ENCODE data around the gene GALNT4.

The GALNT4 gene

GRCh38 chr12:89497005-89497404, 27.6 kb downstream of the GALNT4 start:
- in situ Hi-C loops (cut with MboI; ENCODE audit: low sequenced_read_pairs) = no loop called here

GRCh38 chr12:89494411-89495231, 30.0 kb downstream of the GALNT4 start:
- in situ Hi-C loops (cut with MboI; ENCODE audit: low sequenced_read_pairs) = no loop called here

GRCh38 chr12:89493670-89494302, 30.8 kb downstream of the GALNT4 start:
- in situ Hi-C loops (cut with MboI; ENCODE audit: low sequenced_read_pairs) = no loop called here

- in situ Hi-C loops (cut with MboI; ENCODE audit: low sequenced_read_pairs) = no loop called here
Observed at GRCh38 chr12:89492883-89493282, 31.7 kb downstream of the GALNT4 start.

GRCh38 chr12:89490922-89491321, 33.7 kb downstream of the GALNT4 start:
- in situ Hi-C loops (cut with MboI; ENCODE audit: low sequenced_read_pairs) = no loop called here

- in situ Hi-C loops (cut with MboI; ENCODE audit: low sequenced_read_pairs) = no loop called here
Observed at GRCh38 chr12:89486264-89486663, 38.3 kb downstream of the GALNT4 start.

GRCh38 chr12:89484470-89484869, 40.1 kb downstream of the GALNT4 start:
- in situ Hi-C loops (cut with MboI; ENCODE audit: low sequenced_read_pairs) = no loop called here

GRCh38 chr12:89481213-89481914, 43.2 kb downstream of the GALNT4 start:
- in situ Hi-C loops (cut with MboI; ENCODE audit: low sequenced_read_pairs) = no loop called here

GRCh38 chr12:89479982-89480381, 44.6 kb downstream of the GALNT4 start:
- in situ Hi-C loops (cut with MboI; ENCODE audit: low sequenced_read_pairs) = no loop called here

GRCh38 chr12:89477633-89478279, 46.8 kb downstream of the GALNT4 start:
- in situ Hi-C loops (cut with MboI; ENCODE audit: low sequenced_read_pairs) = no loop called here

GRCh38 chr12:89476904-89477595, 47.5 kb downstream of the GALNT4 start:
- in situ Hi-C loops (cut with MboI; ENCODE audit: low sequenced_read_pairs) = no loop called here

GRCh38 chr12:89476232-89476631, 48.4 kb downstream of the GALNT4 start:
- in situ Hi-C loops (cut with MboI; ENCODE audit: low sequenced_read_pairs) = no loop called here

GRCh38 chr12:89475203-89475990, 49.2 kb downstream of the GALNT4 start:
- in situ Hi-C loops (cut with MboI; ENCODE audit: low sequenced_read_pairs) = no loop called here

- in situ Hi-C loops (cut with MboI; ENCODE audit: low sequenced_read_pairs) = no loop called here
Observed at GRCh38 chr12:89474615-89475014, 50.0 kb downstream of the GALNT4 start.

Measured in HL-60/S4 treated with retinoic acid at 250 ng/mL for 4 days and 3 days (cell line).